ENCODE results near the gene NUDT16. TPM values are rescaled to one million over a fixed set of nuclear protein-coding genes. Genes with fewer than 3 reads are reported as not detected.

Gene NUDT16
- total and polyA plus RNA-seq, 2 experiments from 2014 or later, result 12.9 to 27.8 TPM

GRCh38 chr3:131387796-131388489, 6.4 kb downstream of the NUDT16 start:
- H3K4me3 ChIP-seq, result no peak overlapping the region
- peak in 1 of 2 donors; percentile 9 for DNase-seq (ENCODE audit: low read depth in 1 of 2, low spot score in 1 of 2)
- H3K27ac ChIP-seq, result no peak overlapping the region
- no peaks in the 10 kb centered on the region for H3K27me3 ChIP-seq
- no peaks in the 10 kb centered on the region for H3K9me3 ChIP-seq (ENCODE audit: low read depth)
- peaks cover 4% of the 10 kb centered on the region for H3K36me3 ChIP-seq
- TF ChIP-seq CTCF (IDR thresholded peaks at IDR 0.05; ENCODE audit: low read depth, low read length), result no peak
- peaks cover 6% of the 10 kb centered on the region for H3K4me1 ChIP-seq (ENCODE audit: low read depth)

GRCh38 chr3:131388490-131388799, 6.9 kb downstream of the NUDT16 start:
- Histone ChIP-seq H3K4me1 (ENCODE audit: low read depth) (peaks cover 6% of the 10 kb centered on the region), H3K36me3 (peaks cover under 1% of the 10 kb centered on the region), H3K27me3 (no peaks in the 10 kb centered on the region), H3K4me3 (no peak overlapping the region), H3K9me3 (ENCODE audit: low read depth) (no peaks in the 10 kb centered on the region), H3K27ac (no peak overlapping the region)
- peak in 1 of 2 donors; percentile 46 for DNase-seq (ENCODE audit: low read depth in 1 of 2, low spot score in 1 of 2)
- no peak for TF ChIP-seq CTCF (IDR thresholded peaks at IDR 0.05; ENCODE audit: low read depth, low read length)

GRCh38 chr3:131390331-131390730, 8.8 kb downstream of the NUDT16 start:
- Histone ChIP-seq H3K36me3 (no peaks in the 10 kb centered on the region), H3K9me3 (ENCODE audit: low read depth) (no peaks in the 10 kb centered on the region), H3K27me3 (no peaks in the 10 kb centered on the region), H3K4me3 (no peak overlapping the region), H3K4me1 (ENCODE audit: low read depth) (peaks cover 6% of the 10 kb centered on the region), H3K27ac (no peak overlapping the region)
- DNase-seq (ENCODE audit: low read depth in 1 of 2, low spot score in 1 of 2), result no peak
- no peak for TF ChIP-seq CTCF (IDR thresholded peaks at IDR 0.05; ENCODE audit: low read depth, low read length)

- TF ChIP-seq CTCF (IDR thresholded peaks at IDR 0.05; ENCODE audit: low read depth, low read length), result no peak
- Histone ChIP-seq H3K4me1 (ENCODE audit: low read depth) (no peaks in the 10 kb centered on the region), H3K9me3 (ENCODE audit: low read depth) (no peaks in the 10 kb centered on the region), H3K27ac (no peak overlapping the region), H3K27me3 (no peaks in the 10 kb centered on the region), H3K4me3 (no peak overlapping the region), H3K36me3 (no peaks in the 10 kb centered on the region)
- DNase-seq (ENCODE audit: low read depth in 1 of 2, low spot score in 1 of 2), result peak in 1 of 2 donors; percentile 26
These were observed 11.5 kb downstream of the NUDT16 start for GRCh38 chr3:131393051-131393450.

- Histone ChIP-seq H3K27me3 (no peaks in the 10 kb centered on the region), H3K9me3 (ENCODE audit: low read depth) (no peaks in the 10 kb centered on the region), H3K4me1 (ENCODE audit: low read depth) (no peaks in the 10 kb centered on the region), H3K36me3 (no peaks in the 10 kb centered on the region), H3K27ac (no peak overlapping the region), H3K4me3 (no peak overlapping the region)
- no peak for TF ChIP-seq CTCF (IDR thresholded peaks at IDR 0.05; ENCODE audit: low read depth, low read length)
- no peak for DNase-seq (ENCODE audit: low read depth in 1 of 2, low spot score in 1 of 2)
These were observed 12.3 kb downstream of the NUDT16 start for GRCh38 chr3:131393868-131394267.

Measured in cardiac muscle cell (in vitro differentiated cells and primary cell).